DMS53 (cell line): Measurements from ENCODE around the gene VPS26C.

Source experiments
- DNase-seq: peaks from one replicate; lab custom pipeline; 2025; lab: John Stamatoyannopoulos, UW

VPS26C gene

DNA sequence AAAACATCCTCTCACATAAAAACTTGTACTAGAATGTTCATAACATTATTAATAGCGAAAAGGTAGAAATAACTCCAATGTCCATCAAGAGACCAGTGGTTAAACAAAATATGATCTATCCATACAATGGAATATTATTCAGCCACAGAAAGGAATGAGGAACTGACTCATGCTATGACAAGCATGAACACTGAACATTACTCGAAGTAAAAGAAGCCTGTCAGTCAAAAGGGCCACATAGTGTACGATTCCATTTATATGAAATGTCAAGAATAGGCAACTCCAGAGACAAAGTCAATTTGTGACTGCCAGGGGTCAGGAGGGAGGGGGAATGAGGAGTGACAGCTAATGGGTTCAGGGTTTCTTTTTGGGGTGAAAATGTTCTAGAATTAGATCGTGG is 2.3 kb downstream of the VPS26C start:
- no peak for DNase-seq

DNA sequence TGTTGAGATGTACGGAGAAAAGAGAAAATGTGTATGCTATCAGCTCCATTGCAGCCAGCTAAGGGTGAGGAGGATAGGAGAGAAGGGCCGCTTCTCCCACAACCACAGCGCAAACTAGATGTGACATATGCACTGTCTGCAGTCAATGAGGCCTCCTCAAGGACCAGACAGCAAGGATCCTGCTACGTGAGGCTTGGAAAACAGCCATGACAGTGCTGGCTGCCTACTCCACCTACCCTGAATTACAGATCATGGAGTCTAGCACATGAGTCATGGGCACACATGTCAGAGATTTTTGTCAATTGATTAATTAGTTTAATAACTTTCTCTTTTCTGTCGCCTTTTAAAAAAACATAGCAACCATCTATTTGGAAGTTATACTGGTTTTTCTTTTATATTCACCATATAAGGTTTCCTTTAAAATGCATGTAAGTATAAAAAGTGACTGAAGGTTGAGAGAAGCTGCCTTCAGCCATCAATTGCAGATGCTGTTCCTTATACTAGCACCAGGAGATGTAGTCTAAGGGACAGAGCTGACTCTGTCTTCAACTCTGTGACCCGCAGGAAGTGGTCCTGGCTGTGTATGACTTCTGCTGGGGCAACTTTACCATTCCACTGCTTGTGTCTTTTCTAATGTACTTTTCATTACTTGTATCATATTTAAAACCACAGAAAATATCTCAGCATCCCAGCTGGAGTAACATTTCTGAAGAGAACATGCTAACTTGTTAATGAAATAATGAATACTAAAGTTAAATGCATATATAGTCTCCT is 3.1 kb downstream of the VPS26C start:
- no peak for DNase-seq

DNA sequence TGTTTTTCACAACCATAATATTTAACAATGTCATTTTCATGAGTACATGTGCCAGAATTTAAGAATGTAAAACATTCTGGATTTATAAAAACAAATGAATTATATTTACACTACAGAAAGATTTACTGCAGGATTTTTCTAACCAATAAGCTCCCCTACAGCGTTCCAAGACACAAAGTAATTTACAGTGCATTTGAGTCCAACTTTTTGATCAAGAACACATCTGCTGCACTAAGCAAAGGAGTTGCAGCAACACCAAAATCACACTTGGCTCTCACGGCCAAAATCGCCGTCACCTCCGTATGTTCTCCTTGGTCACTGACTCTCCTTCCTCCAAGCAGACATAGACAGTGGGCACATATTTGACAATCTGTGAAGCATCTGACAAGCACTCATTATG is 7.7 kb downstream of the VPS26C start:
- no peak for DNase-seq

DNA sequence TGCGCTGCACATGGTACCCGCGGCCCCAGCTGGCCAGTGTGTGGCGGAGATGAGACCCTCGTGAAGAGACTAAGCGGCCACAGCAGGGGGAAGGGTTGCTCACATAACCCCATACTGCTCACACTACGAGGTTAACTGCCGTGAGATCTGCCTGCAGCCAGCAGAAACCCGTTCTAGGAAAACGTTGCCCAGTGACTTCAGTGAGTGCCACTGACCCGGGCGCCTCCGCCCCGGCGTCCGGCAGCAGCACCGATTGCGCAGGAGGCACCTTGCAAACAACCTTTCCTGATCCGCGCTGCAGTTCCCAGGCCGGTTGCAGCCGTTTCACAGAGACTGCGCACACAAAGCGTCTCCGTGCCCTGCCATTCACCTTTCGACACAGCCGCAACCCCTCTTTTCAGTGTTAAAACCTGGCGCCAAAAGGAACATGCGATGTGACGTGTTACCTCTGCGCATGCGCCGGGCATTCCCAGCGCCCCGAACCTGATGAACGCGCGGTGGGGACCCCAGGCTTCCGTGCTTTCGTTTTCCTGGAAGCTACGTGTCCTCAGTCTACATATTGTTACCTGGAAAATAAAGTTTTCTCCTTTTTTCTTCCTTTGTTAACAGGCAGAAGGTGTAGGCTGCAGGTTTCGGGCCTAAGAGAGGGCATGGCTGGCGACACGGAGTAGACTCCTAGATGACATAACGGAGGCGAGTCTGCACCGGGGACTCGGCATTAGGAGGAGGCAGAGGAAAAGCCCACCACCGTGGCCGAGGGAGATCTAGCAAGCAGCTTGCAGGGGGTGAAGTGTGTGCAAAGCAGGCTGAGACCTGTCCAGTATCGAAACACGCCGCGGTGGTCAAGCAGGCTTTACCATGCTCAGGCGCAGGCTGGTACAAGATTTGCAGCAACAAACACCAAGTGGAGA is 8.9 kb downstream of the VPS26C start:
- DNase-seq = peak; percentile 87

DNA sequence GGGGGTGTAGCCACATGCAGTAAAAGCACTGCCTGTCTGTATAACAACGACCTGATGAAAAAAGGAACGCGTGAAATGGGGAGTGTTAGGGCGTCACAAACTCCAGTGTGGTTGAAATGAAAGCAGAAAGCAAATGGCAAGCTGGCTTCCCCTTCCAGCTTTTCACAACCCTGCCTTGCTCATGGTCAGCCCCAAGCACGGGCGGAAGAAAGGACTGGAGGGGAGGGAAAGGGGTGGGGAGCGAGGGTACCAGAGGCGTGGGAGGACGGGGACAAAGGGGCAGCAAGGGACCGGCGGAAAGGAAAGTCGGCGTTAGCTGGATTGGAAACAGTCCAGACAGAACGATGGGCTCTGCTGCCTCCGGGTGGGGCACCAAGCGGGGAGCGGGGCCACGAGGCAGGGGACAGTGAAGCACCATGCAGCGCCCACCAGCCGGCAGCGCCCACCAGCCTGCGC is 9.6 kb downstream of the VPS26C start:
- DNase-seq = peak; percentile 76

DNA sequence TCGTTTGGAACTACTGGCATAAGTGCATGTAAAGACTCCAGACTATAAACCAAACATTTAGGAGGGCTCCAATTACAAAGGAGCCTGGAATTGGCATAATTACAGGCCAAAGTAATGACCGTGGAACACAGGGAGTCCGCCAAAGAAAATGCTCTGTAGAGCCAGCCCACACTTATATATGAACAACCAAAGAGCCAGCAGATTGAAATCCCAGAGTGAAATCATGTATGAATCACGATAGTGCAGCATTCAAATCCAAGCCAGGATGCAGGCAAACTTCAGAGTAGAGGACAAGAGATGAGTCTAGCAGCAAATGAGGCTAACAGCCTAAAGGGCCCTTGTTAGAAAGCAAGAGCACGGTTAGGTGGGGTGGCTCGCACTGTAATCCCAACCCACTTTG is 13.1 kb downstream of the VPS26C start:
- no peak for DNase-seq

DNA sequence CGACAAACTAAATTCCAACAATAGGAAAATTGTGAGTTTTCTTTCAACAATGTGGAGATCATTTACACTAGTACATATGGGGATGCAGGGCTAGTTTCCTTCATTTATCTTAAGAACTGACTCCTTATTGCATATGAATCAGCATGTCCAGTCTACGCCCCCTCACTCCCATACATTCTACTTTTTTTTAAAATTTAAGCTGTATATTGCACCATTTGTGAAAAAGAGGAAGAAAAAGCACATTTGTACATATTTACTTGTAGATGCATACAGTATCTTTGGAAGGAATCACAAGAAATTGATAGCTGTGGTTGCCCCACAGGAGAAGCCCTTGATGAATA is 15.9 kb downstream of the VPS26C start:
- no peak for DNase-seq

DNA sequence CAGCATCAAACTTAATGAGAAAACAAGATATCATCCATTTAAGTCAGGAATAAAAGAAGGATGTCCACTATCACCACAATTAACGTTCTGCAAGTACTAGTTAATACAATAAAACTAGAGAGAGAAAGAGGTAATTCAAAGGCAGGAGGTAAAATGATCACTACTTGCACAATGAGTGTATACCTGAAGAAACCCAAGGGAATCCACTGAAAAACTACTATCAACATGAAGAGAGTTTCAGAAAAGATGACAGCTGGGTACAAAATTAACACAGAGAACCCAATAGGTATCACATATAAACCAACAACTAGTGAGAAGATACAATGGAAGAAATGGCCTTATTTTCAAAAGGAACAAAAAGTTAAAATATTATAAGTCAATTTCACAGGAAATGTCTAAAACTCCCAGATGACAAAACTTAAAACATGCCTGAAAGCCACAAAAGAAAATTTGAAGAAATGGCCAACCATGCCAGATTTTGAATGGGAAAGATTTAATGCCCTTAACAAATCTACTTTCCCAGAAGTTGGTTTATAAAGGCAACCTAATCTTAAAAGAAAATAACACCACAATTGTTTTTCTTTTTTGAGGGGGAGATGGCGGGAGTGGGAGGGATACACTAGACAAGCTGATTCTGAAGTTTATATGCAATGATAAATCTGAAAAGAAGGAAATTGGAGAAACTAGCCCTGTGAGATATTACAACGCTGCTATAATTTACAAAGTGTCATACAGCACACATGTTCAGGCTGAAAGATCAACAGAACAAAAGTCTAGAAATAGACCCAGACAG is 17.8 kb downstream of the VPS26C start:
- DNase-seq = no peak

DNA sequence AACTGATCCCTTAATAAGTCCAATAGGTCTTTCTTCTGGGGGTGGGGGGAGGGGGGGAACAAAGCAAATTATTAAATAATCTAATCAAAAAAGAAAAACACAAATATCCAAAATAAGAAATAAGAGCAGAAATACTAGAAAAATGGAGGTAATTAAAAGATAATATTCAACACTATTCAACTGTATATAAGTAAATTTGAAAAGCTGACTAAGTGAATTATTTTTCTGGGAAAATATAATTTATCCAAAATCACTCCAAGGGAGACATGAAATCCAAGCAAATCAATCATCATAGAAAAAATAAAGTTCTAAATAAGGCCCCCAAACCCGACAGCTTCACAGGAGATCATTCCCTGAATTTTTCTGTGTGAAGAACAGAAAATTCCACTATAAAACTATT is 18.8 kb downstream of the VPS26C start:
- no peak for DNase-seq

DNA sequence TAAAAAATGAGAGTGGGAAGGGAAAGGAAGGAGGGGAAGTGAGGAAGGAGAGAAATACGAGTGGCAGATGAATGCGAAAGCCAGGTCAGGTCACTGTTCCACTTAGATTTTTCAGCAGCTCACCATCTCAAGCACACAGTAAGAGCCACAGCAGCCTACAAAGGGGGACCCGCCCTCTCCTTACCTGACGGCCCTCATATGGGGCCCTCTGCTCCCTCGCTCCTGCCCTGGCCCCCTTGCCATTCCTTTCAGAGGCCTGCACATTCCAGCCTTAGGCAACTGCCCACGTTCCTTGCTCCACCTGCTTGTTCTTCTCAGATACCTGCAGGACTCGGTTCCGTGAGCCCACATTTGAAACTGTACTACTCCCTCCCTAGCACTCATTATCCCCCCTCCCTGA is 22.0 kb downstream of the VPS26C start:
- DNase-seq = no peak

DNA sequence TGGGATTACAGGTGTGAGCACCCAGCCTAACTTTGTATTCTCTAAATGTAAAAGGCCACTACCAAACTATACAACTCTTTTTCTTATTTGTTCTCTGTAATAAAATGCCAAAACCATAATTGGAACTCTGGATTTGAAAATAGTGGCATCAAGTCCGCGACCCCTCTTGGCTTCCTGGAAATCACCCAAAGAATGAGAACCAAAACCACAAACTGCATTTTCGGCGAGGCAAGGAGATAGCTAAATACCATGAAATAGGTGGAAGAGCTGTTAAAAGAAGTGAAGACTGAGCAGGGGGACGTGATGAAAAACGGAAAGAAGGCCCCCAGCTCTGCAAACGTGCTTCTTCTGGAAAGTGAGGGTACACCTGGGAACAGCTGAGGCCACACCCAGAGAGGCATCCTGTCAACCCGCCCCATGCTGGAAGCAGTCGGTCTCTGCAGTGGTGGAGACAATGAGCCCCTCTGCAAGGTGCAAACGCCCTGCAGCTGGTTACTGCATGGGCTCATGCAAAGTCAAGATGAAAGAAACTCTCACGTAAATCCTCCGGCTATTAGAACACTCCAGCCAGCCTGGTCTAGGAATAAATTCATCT is 22.5 kb downstream of the VPS26C start:
- no peak for DNase-seq

DNA sequence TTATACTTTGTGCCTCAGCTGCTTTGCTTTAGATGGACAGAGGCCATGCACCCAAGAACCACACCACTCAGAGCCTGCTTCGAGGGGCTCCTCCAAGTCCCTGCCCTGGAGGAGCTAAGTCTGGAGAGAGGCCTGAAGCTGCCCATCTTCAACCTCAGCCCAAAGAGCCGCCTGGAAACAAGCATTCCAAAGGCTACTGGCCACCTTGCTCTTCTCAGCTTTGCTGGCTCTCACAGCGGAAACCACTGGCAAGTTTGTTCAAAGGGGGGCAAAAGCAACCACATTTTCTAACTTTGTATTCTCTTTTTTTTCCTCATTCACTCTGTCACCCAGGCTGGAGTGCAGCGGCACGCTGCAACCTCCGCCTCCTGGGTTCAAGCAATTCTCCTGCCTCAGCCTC is 23.2 kb downstream of the VPS26C start:
- no peak for DNase-seq

DNA sequence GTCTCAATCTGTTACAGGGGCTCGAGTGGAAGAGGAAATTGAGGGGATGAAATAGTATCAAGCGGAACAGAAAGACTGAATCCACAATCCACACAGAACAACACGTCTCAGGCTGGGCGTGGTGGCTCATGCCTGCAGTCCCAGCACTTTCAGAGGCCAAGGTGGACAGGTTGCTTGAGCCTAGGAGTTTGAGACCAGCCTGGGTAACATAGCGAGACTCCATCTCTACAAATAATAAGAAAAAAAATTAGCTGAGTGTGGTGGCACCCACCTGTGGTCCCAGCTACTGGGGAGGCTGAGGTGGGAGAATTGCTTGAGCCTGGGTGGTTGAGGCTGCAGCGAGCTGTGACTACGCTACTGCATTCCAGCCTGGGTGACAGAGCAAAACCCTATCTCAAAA is 25.7 kb downstream of the VPS26C start:
- no peak for DNase-seq

DNA sequence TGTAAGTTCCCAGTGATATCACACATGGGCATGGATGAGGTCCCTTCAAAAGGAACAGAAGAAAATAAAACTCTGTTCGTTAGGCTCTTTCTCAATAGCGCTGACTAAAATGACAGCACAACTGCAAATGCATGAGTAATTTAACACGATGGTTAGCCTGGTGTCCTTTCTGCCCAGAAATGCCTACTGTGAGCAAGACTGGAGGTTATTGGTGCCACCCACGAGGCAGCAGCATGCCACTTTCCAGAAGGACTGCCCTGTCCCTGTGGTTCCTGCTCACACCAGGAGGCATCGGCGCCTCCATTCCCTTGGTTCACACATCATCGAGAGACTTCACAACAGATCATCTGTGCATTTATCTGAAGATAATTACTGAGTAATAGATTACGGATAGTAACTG is 26.2 kb downstream of the VPS26C start:
- DNase-seq = no peak

DNA sequence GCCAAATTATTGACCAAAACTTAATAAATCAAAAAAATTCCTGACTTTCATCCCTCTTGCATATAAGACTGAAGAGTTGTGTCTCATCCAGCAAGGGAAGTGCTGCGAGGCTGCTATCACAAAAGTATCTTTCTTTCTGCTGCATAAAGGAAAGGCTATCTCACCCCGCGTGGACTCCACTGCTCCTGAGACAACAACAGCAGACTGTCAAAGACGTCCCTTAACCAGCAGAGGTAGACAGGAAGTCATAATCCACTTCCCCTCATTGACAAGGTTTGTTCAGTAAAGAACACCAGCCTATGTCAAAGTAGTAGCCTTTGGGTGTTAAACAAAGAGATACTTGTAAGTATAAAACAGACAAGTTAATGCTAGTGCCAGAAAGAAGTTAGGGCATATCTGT is 29.4 kb downstream of the VPS26C start:
- no peak for DNase-seq

DNA sequence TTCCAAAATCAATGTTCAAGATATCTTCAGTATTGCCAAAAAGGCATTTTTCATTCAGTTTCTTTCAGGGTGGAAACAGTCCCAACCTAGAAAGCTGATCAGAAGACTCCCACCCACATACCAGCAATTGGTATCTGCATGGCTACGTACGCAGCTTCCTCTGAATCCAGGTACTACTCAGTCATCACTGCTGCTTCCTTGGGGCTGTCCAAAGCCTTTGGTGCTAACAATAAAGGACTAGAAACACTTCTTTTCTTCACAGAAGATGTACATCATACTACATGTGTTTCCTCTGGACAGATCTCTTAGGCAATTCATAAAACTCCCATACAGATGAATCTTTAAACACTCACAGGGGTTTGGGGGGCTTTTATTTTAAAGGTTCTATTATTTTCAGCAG is 29.8 kb downstream of the VPS26C start:
- no peak for DNase-seq

DNA sequence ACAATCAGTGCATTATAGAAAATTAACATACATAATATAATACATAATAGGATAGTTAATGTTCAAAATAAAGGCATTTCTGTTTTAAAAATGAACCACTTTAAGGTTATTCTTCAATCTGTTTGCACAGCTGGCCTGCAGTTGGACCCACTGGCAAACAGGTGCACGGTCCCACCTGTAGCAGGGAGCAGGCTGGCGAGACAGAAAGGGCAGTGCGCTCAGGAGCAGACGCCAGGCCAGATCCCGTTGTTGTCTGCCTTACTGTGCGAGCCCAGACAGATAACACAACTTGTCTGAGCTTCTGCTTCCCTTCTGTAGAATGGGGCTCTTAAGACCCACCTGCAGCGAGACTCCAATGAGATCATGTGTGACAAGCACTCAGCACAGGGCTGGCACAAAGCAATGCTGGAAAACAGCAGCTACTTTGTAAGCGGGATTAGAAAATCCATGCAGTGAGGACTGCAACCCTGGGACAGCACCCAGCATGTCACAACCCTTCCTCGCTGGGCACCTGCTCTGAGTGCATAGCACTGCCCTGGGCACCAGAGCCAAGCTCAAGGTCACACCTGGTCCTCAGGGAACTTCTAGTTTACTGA is 33.5 kb downstream of the VPS26C start:
- peak; percentile 88 for DNase-seq

DNA sequence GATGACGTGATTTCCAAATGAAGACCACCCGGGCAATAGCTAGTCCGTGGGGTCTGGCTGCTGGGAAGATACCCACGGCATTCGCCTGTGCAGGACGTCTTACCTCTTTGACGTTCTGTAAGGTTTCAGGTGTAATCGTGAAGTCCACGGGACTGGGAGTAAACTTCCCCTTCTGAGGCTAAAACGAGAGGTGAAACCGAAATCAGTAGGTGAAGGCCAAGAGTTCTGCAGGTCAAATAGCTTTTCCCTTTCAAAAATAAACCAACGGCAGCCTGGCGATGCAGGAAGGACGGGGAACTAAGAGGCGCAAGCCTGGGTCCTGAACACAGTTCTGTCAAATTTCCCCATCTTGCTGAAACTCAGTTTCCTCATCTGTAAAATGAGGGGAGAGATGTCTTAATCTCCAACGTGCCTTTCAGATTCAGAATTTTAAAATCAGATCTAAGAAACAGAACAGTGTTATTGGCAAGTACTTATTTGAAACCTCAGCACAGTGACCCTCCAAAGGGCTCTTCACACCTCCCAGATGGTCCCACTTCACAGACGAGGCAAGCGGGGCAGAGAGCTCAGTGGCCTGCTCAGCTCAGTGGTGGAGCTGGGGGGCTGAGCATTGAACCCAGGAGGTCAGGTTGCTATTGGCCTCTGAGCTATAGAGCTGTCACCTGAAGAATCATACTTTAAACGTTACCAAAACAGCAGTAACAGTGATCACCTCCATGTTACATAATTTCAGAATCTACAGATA is 34.7 kb downstream of the VPS26C start:
- no peak for DNase-seq

DNA sequence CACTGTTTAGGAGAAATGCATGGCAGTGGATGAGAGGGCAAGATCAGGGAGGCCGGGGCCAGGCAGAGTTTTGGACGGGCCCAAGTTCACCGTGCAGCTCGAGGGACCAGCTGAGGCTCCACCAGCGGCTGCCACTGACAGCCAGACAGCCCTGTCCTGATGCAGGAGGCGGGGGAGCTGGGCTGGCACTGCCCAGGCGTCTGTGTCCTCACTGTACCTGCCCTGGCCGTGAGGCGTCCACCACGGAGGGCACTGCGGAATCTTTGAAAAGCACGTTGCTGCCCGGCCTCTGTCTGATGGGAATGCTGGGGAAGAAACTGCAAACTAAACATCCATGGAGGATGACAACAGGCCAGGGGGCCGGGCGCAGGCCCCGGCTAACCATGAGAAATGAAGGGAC is 35.5 kb downstream of the VPS26C start:
- DNase-seq = no peak

DNA sequence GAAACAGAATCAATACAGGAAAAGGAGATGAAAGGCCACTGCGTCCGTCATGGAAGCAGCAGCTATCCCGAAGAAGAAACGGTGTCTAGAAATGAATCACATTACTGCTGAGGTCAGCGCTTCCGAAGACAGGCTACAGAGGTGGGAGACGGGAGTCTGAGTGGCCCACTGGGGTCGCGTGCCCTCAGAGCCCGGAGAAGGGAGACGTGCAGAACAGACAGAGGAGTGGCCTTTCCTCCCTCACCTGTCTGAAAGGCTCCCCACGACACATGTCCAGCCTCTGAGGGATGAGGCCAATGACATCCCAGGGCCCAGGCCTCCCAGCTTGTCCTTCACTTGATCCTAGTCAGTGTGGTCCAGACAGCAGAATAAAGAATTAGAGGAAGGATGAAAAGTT is 35.9 kb downstream of the VPS26C start:
- DNase-seq = peak; percentile 69

DNA sequence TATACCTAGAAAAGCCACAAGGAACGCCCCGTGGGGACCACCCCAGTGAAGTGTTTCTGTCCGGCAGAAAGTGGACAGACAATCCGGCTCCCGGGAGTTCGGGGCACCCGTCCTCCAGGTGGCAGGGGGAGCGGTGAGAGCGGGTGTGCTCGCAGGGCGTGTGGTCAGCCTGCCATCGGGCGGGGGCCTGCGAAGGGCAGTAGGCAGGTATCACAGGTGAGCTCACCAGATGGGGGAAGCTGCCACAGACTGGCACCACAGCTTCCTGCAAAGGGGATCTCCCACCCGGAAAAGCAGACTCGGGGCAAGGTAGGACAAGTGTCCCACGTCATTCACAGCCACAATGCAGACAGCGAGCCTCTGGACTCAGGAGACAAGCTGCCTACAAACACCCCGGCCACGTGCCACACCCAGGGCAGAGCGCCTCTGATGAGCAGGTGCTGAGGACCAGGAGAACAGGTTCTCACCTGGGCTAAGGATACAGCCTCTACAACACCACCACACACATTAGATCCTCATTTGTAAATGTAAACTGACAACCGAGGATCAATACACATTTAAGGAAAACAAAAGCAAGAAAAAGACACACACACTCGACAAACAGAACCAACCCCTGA is 36.4 kb downstream of the VPS26C start:
- DNase-seq = peak; percentile 91
